Omental fat pad (tissue), 4 donors: Measurements from ENCODE around the gene UBA1. TPM values are rescaled to one million over a fixed set of nuclear protein-coding genes. Genes with fewer than 3 reads are reported as not detected.
"Not testable (repeated sequence)": the region's sequence is repeated elsewhere in the genome, so short reads cannot be mapped to it uniquely, and the experiment has no call there.

Experiments
- ATAC-seq: fragments of 150-250 bp; one replicate; pipeline ENCODE4 v1.9.1; 2016; ENCODE audit warnings: mild to moderate bottlenecking, moderate library complexity; ENCODE audit not compliant: low FRiP score
- DNase-seq: peaks from one replicate; pipeline ENCODE4 v3.0.0-alpha.2; 2019; ENCODE audit warnings: low spot score
- CTCF ChIP-seq, 3 donors: fragments of 450-650 bp; IDR thresholded peaks; one replicate each; pipeline ENCODE4 v1.5.1; 2016 to 2017; ENCODE audit warnings: antibody characterized with exemption in 3 of 3, mild to moderate bottlenecking in 3 of 3, moderate library complexity in 2 of 3
- total RNA-seq, 4 donors: library from RNA; depleted of rRNA; stranded (reverse); fragments of >200 nt; gene quantifications; one replicate each; pipeline ENCODE4 v1.1.0, GENCODE V29; 2016

The UBA1 gene
- total RNA-seq, 4 donors from 2014 or later: 132 to 158 (median 148) TPM

- ATAC-seq (no peak), DNase-seq (no peak)
- no peak for TF ChIP-seq CTCF (IDR thresholded peaks at IDR 0.05)
Observed at GRCh38 chrX:47243351-47243750, 49.7 kb downstream of the UBA1 start.

GRCh38 chrX:47244676-47245075, 51.0 kb downstream of the UBA1 start:
- ATAC-seq: no peak
- no peak for DNase-seq
- no peak for TF ChIP-seq CTCF (IDR thresholded peaks at IDR 0.05)

GRCh38 chrX:47245156-47245555, 51.5 kb downstream of the UBA1 start:
- ATAC-seq: no peak
- no peak for DNase-seq
- no peak for TF ChIP-seq CTCF (IDR thresholded peaks at IDR 0.05)

- no peak for TF ChIP-seq CTCF (IDR thresholded peaks at IDR 0.05)
- ATAC-seq (no peak), DNase-seq (no peak)
Observed at GRCh38 chrX:47247206-47247998, 53.8 kb downstream of the UBA1 start.

GRCh38 chrX:47247999-47248320, 54.3 kb downstream of the UBA1 start:
- no peak for TF ChIP-seq CTCF (IDR thresholded peaks at IDR 0.05)
- DNase-seq (no peak), ATAC-seq (no peak)

- no peak for TF ChIP-seq CTCF (IDR thresholded peaks at IDR 0.05)
- no peak for DNase-seq
Observed at GRCh38 chrX:47248576-47248975, 54.9 kb downstream of the UBA1 start.

GRCh38 chrX:47250017-47250347, 56.4 kb downstream of the UBA1 start:
- no peak for DNase-seq
- TF ChIP-seq CTCF (IDR thresholded peaks at IDR 0.05): no peak
- no peak for ATAC-seq

More at GRCh38 chrX:47248576-47248975, 54.9 kb downstream of the UBA1 start:
- ATAC-seq: no peak

GRCh38 chrX:47257620-47258019, 64.0 kb downstream of the UBA1 start:
- ATAC-seq, DNase-seq: not testable (repeated sequence)
